OCI-LY3 (cell line): ENCODE data around the gene SMPX.

Experiments used
- CTCF ChIP-seq: fragments of 200-600, 300-600 bp; sonication (generic); IDR thresholded peaks from 2 replicates; pipeline ENCODE4 v1.5.1; 2014; ENCODE audit warnings: antibody characterized with exemption, low read length, low read depth
- EZH2phosphoT487 ChIP-seq: fragments of 200-600 bp; shearing (Covaris generic); IDR thresholded peaks from 2 replicates; pipeline ENCODE4 v1.6.1; 2018; ENCODE audit warnings: antibody characterized with exemption, mixed run types, low read depth

GRCh38 chrX:21770631-21771321 is 12.9 kb upstream of the SMPX start:
- TF ChIP-seq CTCF (peak; percentile 11; the same call in 1 of the 2 replicates), EZH2phosphoT487 (no peak)
